ENCODE measurements around the gene IFIT2.
"Not testable (repeated sequence)": the region's sequence is repeated elsewhere in the genome, so short reads cannot be mapped to it uniquely, and the experiment has no call there.

IFIT2 gene

DNA sequence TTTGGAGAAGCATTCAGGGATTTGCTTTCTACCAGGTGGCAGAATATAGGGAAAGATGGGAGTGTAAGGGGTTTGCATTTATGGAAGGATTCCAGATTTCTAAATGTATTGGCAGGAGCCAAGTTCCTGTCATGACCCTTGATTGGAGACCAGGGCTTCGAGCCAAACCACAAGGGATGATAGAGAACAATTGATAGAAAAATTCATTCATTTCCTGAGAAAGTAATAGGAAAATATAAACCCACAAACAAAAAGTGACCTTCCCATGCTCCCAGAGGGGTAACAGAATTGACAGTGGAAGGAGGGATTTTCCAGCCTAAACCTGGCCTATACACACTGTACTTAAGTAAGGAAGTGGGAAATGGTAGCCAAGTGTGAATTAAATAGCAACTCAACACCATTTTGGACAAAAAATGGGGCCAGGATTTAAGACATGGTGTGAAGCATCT, 22.4 kb upstream of the IFIT2 start:
- in situ Hi-C loops (cut with MboI; ENCODE audit: low sequenced_read_pairs): no loop called here

DNA sequence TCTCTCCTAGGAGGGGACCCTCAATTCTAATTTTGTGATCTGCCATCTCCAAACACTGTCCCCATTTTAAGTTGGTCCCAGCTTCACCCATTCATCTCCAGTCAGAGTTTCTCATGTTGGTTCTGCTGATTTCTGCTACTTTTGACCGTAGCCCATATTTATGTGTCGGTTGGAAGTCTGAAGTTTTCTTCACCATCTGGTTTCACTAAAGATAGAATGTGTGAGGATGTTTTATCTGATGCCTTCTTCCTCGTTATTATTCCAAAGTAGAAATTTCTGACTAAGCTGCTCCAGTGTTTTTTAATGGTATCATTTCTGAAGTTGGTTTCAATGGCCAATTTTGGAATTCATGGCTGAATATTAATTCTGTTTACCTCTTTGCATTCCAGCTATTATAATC, 21.3 kb upstream of the IFIT2 start:
- in situ Hi-C loops (cut with MboI; ENCODE audit: low sequenced_read_pairs): no loop called here

DNA sequence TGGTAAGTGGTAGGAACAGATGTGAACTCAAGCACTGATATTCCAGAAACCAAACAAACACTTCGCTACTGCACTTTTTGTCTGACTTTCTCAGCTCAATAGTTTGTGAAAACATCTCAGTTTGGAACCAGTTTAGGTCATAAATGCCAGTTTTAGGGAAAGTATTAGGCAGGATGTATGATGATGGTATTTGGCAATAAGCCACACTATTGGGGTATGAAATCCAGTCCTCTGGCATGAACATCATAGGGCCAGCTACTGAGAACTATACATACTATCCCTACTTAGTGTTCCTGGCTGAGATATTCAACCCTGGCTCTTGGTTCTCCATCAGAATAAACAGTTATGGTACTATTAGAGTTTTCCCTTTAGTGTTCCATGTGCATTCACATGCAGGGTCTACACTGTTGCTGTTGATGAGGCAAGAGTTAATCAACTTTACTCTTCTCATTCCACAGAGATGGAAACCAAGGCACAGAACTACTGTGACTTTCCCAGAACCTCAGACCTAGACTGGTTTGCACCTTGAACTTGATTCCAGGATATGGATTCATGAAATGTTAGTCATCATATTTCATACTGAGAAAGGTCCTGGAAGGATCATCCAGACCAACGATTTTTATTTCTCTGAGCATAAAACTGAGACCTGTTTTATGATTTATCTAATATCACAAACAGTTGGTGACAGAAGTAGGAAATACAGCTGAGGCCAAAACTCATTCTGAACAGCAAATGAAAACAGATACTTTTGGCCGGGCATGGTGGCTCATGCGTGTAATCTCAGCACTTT, 20.0 kb upstream of the IFIT2 start:
- in situ Hi-C loops (cut with MboI; ENCODE audit: low sequenced_read_pairs): no loop called here

DNA sequence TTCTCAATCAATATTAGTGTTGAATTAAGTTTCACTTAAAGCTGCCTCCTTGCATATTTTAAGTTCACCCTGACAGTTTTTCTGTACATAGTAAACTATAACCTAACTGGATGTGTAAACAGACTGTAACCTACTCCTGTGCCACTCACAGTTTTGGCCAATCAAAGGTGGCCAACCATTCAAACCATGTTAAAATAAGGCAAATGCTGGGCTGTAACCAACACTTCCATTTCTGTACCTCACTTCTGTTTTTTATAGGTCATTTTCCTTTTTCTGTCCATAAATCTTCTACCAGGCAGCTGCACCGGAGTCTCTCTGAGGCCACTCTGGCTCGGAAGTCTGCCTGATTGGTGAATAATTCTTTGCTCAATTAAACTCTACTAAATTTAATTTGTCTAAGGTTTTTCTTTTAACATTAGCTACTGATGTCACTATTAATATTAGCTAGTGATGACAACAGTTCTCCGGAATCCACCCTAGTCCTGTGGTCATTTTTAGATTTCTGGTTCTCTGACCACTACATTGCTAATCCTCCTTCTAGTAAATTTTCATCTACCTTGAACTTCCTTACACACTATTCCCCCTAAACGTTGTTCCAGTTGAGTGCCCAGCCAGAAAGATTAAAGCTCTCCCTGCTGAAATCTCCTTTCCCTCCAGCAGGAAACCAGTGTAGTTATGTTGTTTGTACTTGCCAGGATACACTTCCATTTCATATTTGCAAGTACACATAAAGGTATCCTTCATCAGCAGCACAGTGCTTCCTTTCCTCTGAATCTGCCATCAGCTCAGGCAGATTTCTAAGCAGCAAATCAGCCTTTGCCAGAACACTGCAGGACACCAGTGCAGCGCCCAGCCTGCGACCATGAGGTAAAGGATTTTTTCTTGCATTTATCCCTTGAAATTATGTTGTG, 18.6 kb upstream of the IFIT2 start:
- in situ Hi-C loops (cut with MboI; ENCODE audit: low sequenced_read_pairs): no loop called here

DNA sequence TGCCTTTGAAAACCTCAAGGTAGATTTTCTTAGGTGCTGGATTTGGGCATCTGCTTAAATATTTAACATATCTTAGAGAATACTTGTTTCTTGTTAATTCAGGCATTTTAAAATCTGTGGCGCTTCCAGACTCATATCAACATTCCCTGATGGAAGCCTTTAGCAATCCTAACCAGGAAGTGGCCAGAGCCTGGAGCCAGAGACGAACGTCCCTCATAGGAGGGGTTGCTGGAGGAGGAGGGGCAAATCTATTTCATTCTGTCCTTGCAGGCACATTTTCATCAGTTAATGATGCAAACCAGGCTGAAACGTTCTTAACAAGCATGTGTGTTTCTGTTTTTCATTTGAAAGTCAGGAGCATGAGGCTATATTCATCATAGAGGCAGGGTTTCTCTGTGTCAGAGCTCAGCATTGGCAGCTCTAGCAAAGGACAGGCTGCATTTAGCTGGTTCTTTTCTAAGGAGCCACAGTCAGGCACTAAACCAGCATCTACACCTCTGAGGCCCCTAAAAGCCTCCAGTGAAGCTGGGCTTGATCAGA, 17.8 kb upstream of the IFIT2 start:
- in situ Hi-C loops (cut with MboI; ENCODE audit: low sequenced_read_pairs): no loop called here

DNA sequence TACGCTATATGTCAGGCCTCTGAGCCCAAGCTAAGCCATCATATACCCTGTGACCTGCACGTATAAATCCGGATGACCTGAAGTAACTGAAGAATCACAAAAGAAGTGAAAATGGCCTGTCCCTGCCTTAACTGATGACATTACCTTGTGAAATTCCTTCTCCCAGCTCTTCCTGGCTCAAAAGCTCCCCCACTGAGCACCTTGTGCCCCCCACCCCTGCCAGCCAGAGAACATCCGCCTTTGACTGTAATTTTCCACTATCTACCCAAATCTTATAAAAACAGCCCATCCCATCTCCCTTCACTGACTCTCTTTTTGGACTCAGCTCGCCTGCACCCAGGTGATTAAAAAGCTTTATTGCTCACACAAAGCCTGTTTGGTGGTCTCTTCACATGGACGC, 17.1 kb upstream of the IFIT2 start:
- in situ Hi-C loops (cut with MboI; ENCODE audit: low sequenced_read_pairs): not testable (repeated sequence)

- in situ Hi-C loops (cut with MboI; ENCODE audit: low sequenced_read_pairs): not testable (repeated sequence)
Observed at GRCh38 chr10:89285303-89285702, 16.5 kb upstream of the IFIT2 start.

- in situ Hi-C loops (cut with MboI; ENCODE audit: low sequenced_read_pairs): no loop called here
Observed at GRCh38 chr10:89294721-89295239, 7.1 kb upstream of the IFIT2 start.

DNA sequence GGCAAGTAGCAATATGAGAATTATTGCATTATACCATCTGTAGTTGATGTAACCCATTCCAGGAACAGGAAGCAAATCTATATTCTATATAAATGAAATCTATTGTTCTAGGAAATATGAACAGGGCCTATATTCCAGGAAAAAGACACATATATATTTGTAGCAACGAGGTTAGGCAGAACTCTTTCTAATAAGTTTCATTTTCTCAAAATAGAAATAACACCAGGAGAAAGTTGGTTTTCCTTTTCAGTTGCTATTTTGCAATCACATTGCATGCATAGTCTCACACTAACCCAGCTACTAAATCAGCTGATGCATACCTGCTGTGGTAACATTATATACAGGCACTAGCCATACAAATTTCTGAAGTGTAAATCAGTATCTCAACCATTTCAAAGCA, 6.2 kb upstream of the IFIT2 start:
- in situ Hi-C loops (cut with MboI; ENCODE audit: low sequenced_read_pairs): no loop called here

GRCh38 chr10:89296220-89296648, 5.6 kb upstream of the IFIT2 start:
- in situ Hi-C loops (cut with MboI; ENCODE audit: low sequenced_read_pairs): no loop called here

DNA sequence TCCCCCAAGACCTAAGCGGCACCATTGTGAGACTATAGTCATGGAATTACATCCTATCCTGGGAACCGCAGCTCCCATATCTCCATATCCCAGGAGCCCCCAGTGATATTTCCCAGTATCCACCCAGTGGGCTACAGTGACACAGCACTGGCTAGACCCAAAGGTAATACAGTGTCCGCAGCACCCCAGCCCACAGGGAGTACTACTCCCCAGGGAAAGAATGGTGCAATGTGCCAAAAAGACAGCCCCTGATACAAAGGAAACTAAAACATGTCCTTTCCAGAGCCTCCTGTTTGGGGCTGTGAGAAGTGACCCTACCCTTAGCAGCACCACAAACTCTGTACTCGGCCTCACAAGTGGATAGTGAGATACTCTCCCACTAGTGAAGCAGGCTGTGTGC, 4.5 kb upstream of the IFIT2 start:
- in situ Hi-C loops (cut with MboI; ENCODE audit: low sequenced_read_pairs): no loop called here

DNA sequence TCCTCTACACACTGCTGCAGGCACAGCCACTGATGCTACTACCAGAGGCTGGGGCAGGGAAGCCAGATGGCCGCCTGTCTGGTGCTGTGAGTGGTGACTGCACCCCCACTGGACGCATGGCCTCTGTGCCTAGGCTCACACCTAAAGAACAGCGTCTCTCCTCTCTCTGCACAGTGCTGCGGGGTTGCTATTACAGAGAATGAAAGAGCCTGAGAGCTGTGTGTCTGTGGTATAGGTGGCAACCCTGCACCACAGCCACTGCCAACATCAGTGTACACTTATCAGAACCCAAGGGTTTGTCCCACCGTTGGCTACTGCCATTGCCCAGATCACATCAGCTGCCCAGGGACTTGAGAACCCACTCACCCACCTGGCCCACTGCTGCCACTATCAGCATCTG, 4.1 kb upstream of the IFIT2 start:
- in situ Hi-C loops (cut with MboI; ENCODE audit: low sequenced_read_pairs): no loop called here

- in situ Hi-C loops (cut with MboI; ENCODE audit: low sequenced_read_pairs): no loop called here
Observed at GRCh38 chr10:89299031-89299430, 2.8 kb upstream of the IFIT2 start.

DNA sequence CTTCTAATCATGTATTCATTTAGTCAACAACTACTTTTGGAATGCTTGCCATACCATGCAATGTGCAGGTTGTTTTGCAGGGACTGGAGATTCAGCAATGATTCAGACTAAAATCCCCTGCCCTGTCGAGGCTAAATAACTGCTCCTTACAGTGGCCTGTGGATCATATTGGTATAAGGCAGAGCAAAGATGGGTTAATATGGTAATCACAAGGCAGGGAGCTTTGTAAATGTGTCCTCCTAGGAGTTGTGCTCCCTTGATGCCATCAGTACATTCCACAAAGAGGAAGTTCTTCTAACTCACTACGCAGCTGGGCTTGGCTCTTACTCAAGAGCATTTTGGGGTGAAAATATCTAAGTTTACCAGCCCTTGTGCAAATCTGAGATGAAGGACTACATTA, 614 bp upstream of the IFIT2 start:
- in situ Hi-C loops (cut with MboI; ENCODE audit: low sequenced_read_pairs): no loop called here

- in situ Hi-C loops (cut with MboI; ENCODE audit: low sequenced_read_pairs): no loop called here
Observed at GRCh38 chr10:89302625-89303024, 779 bp downstream of the IFIT2 start.

DNA sequence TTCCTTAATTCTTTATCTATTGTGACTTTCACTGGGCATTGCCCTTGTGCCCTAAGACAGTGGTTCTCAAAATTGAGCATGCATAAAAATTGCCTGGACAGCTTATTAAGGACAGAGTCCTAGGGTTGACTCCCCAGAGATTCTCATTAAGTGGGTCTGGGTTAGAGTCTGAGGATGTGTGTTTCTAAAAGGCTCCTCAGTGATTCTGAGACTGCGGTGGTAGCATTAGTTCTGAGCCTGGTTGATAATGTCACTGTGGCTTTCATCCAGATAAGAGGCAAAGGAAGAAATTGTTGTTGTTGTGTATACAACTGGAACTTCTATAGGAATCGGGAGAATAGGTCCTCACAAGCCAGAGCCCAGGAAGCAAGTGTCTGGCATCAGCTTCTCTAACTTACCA, 1.3 kb downstream of the IFIT2 start:
- in situ Hi-C loops (cut with MboI; ENCODE audit: low sequenced_read_pairs): no loop called here

GRCh38 chr10:89304026-89304425, 2.2 kb downstream of the IFIT2 start:
- in situ Hi-C loops (cut with MboI; ENCODE audit: low sequenced_read_pairs): no loop called here

GRCh38 chr10:89304446-89304845, 2.6 kb downstream of the IFIT2 start:
- in situ Hi-C loops (cut with MboI; ENCODE audit: low sequenced_read_pairs): no loop called here

DNA sequence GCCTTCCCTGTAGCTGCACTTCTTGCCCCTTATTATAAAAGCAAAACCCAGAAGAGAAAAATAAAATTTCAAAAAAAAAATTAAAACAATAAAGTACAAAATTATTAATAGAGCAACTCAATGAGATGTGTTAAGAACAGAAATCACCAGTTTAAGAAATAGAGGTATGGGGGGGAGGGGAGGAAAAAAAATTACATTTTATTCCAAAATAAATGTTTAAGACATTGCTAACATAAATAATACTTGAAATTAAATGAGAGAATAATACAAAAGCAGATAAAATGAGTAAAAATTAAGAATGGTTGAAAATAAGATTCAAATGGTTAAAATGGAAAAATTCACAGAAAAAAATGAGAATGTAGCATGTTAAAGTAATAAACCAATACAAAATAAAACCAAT, 3.1 kb downstream of the IFIT2 start:
- in situ Hi-C loops (cut with MboI; ENCODE audit: low sequenced_read_pairs): no loop called here

DNA sequence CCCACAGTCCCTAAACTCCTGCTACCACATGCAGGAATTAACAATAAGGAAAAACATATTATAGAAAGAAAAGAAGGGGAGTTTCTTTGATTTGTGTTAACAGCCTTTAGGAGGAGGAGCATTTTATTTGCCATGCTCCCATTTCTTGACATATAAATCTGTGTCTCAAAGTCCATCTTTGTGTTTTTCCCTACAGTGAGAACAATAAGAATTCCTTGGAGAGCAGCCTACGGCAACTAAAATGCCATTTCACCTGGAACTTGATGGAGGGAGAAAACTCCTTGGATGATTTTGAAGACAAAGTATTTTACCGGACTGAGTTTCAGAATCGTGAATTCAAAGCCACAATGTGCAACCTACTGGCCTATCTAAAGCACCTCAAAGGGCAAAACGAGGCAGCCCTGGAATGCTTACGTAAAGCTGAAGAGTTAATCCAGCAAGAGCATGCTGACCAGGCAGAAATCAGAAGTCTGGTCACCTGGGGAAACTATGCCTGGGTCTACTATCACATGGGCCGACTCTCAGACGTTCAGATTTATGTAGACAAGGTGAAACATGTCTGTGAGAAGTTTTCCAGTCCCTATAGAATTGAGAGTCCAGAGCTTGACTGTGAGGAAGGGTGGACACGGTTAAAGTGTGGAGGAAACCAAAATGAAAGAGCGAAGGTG, 4.1 kb downstream of the IFIT2 start:
- in situ Hi-C loops (cut with MboI; ENCODE audit: low sequenced_read_pairs): no loop called here

Measured in HL-60/S4 treated with phorbol 12-myristate 13-acetate at 8.2 ng/mL for 4 days and 3 days (cell line).